ENCODE measurements around the gene UBE2J2. TPM values are rescaled to one million over a fixed set of nuclear protein-coding genes. Genes with fewer than 3 reads are reported as not detected.

Gene UBE2J2
- total and polyA plus RNA-seq, 2 of the 4 experiments (the other 2 are of a cell fraction) = 20.6 to 67.5 TPM

- no peak for TF ChIP-seq CHD1 (IDR thresholded peaks at IDR 0.05; ENCODE audit: low read depth, low read length)
- no peak for TF ChIP-seq CTCF (conservative IDR thresholded peaks at IDR 0.05; ENCODE audit: low read depth, low read length)
Observed at GRCh38 chr1:1310476-1311053, 36.9 kb upstream of the UBE2J2 start (continued).

GRCh38 chr1:1310109-1310385 is 36.4 kb upstream of the UBE2J2 start:
- Histone ChIP-seq H4K8ac (ENCODE audit: low read depth in 2 of 2, low read length in 2 of 2) (no peak overlapping the region), H3K56ac (ENCODE audit: extremely low read depth, insufficient read depth, low read length) (no peak overlapping the region), H2BK15ac (ENCODE audit: low read depth, low read length) (no peak overlapping the region), H3K27me3 (ENCODE audit: control insufficient read depth, insufficient read depth, low read length) (no peaks in the 10 kb centered on the region), H2BK5ac (ENCODE audit: low read depth, low read length, poor library complexity, severe bottlenecking) (no peak overlapping the region), H3K36me3 (ENCODE audit: control insufficient read depth, insufficient read depth, low read length) (peaks cover 50% of the 10 kb centered on the region), H3K23ac (ENCODE audit: low read depth, low read length) (no peak overlapping the region), H3K4me3 (ENCODE audit: insufficient read depth, low read depth, low read length) (no peak overlapping the region), H3K9me3 (ENCODE audit: control insufficient read depth, insufficient read depth, low read length) (no peaks in the 10 kb centered on the region), H2AFZ (replicated peaks; ENCODE audit: low read length, poor library complexity) (no peak overlapping the region), H2AK5ac (ENCODE audit: low read depth, low read length) (no peak overlapping the region), H3K14ac (replicated peaks; ENCODE audit: low read depth, low read length) (no peak overlapping the region), H2BK20ac (ENCODE audit: low read depth, low read length) (no peak overlapping the region), H3K4ac (ENCODE audit: low read depth, low read length) (no peak overlapping the region), H3K9me1 (ENCODE audit: insufficient read depth, low read length) (peaks cover 3% of the 10 kb centered on the region), H4K5ac (ENCODE audit: low read depth, low read length) (no peak overlapping the region), H4K91ac (ENCODE audit: insufficient read depth, low read depth, low read length) (no peak overlapping the region), H2BK120ac (ENCODE audit: low read depth, low read length) (no peak overlapping the region), H3K4me2 (ENCODE audit: low read depth, low read length) (no peak overlapping the region), H3K4me1 (ENCODE audit: control insufficient read depth, insufficient read depth, low read length) (peaks cover 23% of the 10 kb centered on the region), H3K79me1 (ENCODE audit: low read depth in 1 of 2, low read length in 2 of 2) (peaks cover 3 to 49% of the 10 kb centered on the region in 2 experiments), H3K27ac (ENCODE audit: insufficient read depth, low read length) (no peak overlapping the region), H4K20me1 (ENCODE audit: insufficient read depth, low read length) (peaks cover 51% of the 10 kb centered on the region), H2AK9ac (replicated peaks; ENCODE audit: low read depth, low read length, poor library complexity) (peak overlapping the region; percentile 76), H3K9ac (ENCODE audit: low read depth, low read length) (no peak overlapping the region), H3K18ac (ENCODE audit: low read depth, low read length) (no peak overlapping the region)
- DNase-seq (no peak), ATAC-seq (ENCODE audit: low read depth) (no peak)
- TF ChIP-seq SMC3 (IDR thresholded peaks at IDR 0.05; ENCODE audit: low read depth, low read length) (no peak), MAZ (IDR thresholded peaks at IDR 0.05; ENCODE audit: borderline replicate concordance, low read depth, low read length) (no peak), MXI1 (IDR thresholded peaks at IDR 0.05; ENCODE audit: borderline replicate concordance, low read depth, low read length) (no peak), RFX5 (IDR thresholded peaks at IDR 0.05; ENCODE audit: low read depth, low read length) (no peak), POLR2A (IDR thresholded peaks at IDR 0.05; ENCODE audit: low read depth, low read length) (no peak), FOS (IDR thresholded peaks at IDR 0.05; ENCODE audit: low read depth, low read length) (no peak), MAFK (IDR thresholded peaks at IDR 0.05; ENCODE audit: low read depth, low read length) (no peak), RAD21 (IDR thresholded peaks at IDR 0.05; ENCODE audit: low read length) (no peak), USF2 (IDR thresholded peaks at IDR 0.05; ENCODE audit: low read depth, low read length) (no peak)
- in situ Hi-C loops (cut with MboI; ENCODE audit: low sequenced_read_pairs) = no loop called here
- intact Hi-C loops (cut with micrococcal nuclease) = no loop called here
- no TSS peak for BruUV-seq (replicated peaks)
- ChIA-PET CTCF (no interaction called here), POLR2A (ENCODE audit: unreplicated experiment) (no interaction called here)
- dilution Hi-C loops (cut with HindIII; ENCODE audit: low sequenced_read_pairs, unreplicated experiment) = no loop called here
- WGBS, 2 experiments (ENCODE audit: extremely low coverage in 2 of 2, insufficient read length in 1 of 2) = 93% methylated on average over 2 of the region's 3 CpGs; no CpG with 5 or more reads in 1 of the 2 experiments

Data from IMR-90 (cell line).